Hepatocyte (in vitro differentiated cells): Measurements from ENCODE around the gene YJEFN3. TPM values are rescaled to one million over a fixed set of nuclear protein-coding genes. Genes with fewer than 3 reads are reported as not detected.

Experiments
- DNase-seq: peaks from one replicate; pipeline ENCODE4 v3.0.0-alpha.2; 2016; ENCODE audit warnings: low spot score
- H2AFZ ChIP-seq: fragments of 200-600 bp; sonication (generic); 2 replicates; pipeline ENCODE4 v1.6.0; 2016; ENCODE audit warnings: antibody characterized with exemption, mild to moderate bottlenecking
- H3K27ac ChIP-seq: fragments of 200-600 bp; sonication (generic); 2 replicates; pipeline ENCODE4 v1.5.1; 2016; ENCODE audit warnings: mild to moderate bottlenecking
- H3K27me3 ChIP-seq: fragments of 200-600 bp; sonication (generic); 2 replicates; pipeline ENCODE4 v1.6.1; 2016
- H3K36me3 ChIP-seq: fragments of 200-600 bp; sonication (generic); replicated peaks from 2 replicates; pipeline ENCODE4 v1.5.1; 2016; ENCODE audit warnings: low read depth; ENCODE audit not compliant: insufficient read depth
- H3K4me1 ChIP-seq: fragments of 200-600 bp; sonication (generic); 2 replicates; pipeline ENCODE4 v1.5.1; 2016; ENCODE audit warnings: mild to moderate bottlenecking, moderate library complexity; ENCODE audit not compliant: insufficient read depth
- H3K4me2 ChIP-seq: fragments of 200-600 bp; sonication (generic); 2 replicates; pipeline ENCODE4 v1.6.0; 2016
- H3K4me3 ChIP-seq: fragments of 200-600 bp; sonication (generic); 2 replicates; pipeline ENCODE4 v1.5.1; 2016; ENCODE audit warnings: mild to moderate bottlenecking
- H3K79me2 ChIP-seq: fragments of 200-600 bp; sonication (generic); 2 replicates; pipeline ENCODE4 v1.6.0; 2017; ENCODE audit warnings: mild to moderate bottlenecking
- H3K9me2 ChIP-seq: fragments of 200-600 bp; sonication (generic); replicated peaks from 2 replicates; pipeline ENCODE4 v1.6.0; 2017; ENCODE audit warnings: mild to moderate bottlenecking; ENCODE audit not compliant: insufficient read depth
- H3K9me3 ChIP-seq: fragments of 200-600 bp; sonication (generic); 2 replicates; pipeline ENCODE4 v1.5.1; 2016; ENCODE audit warnings: low read depth, mild to moderate bottlenecking
- H4K20me1 ChIP-seq: fragments of 200-600 bp; sonication (generic); 2 replicates; pipeline ENCODE4 v1.6.0; 2016; ENCODE audit warnings: mild to moderate bottlenecking; ENCODE audit not compliant: insufficient read depth, poor library complexity, severe bottlenecking
- EZH2 ChIP-seq: fragments of 200-600 bp; sonication (generic); IDR thresholded peaks from 2 replicates; pipeline ENCODE4 v1.6.1; 2016; ENCODE audit warnings: antibody characterized with exemption, mild to moderate bottlenecking, borderline replicate concordance
- EZH2phosphoT487 ChIP-seq: fragments of 200-600 bp; sonication (generic); IDR thresholded peaks from one replicate; pipeline ENCODE4 v1.6.1; 2018; ENCODE audit warnings: antibody characterized with exemption, mild to moderate bottlenecking, low read depth, moderate library complexity; ENCODE audit not compliant: unreplicated experiment, severe bottlenecking
- WGBS: methylation state at CpG from one replicate; pipeline ENCODE4 v1.1.6; 2016; ENCODE audit warnings: low lambda C conversion rate; ENCODE audit errors: missing lambda C conversion rate; 5-methylcytosine and 5-hydroxymethylcytosine counted together
- polyA plus RNA-seq: library from polyadenylated mRNA; unstranded; fragments of >200 nt; fragmentation: Nextera tagmentation; extraction: Ambion mirVana; gene quantifications from 2 replicates; pipeline ENCODE4 v1.2.1, GENCODE V29; 2016
- total RNA-seq: library from RNA; depleted of rRNA; stranded (reverse); fragments of >200 nt; gene quantifications from 2 replicates; pipeline ENCODE4 v1.2.3, GENCODE V29; 2014
- TF ChIP-seq, protein P1 (sequence below): fragments of 200-600 bp; sonication (generic); IDR thresholded peaks from 2 replicates; pipeline ENCODE4 v1.5.1; 2016; ENCODE audit warnings: antibody characterized with exemption, mild to moderate bottlenecking; ENCODE audit not compliant: poor library complexity

The YJEFN3 gene
- total and polyA plus RNA-seq, 2 experiments from 2014 or later, result 3.0 to 12.5 TPM

DNA sequence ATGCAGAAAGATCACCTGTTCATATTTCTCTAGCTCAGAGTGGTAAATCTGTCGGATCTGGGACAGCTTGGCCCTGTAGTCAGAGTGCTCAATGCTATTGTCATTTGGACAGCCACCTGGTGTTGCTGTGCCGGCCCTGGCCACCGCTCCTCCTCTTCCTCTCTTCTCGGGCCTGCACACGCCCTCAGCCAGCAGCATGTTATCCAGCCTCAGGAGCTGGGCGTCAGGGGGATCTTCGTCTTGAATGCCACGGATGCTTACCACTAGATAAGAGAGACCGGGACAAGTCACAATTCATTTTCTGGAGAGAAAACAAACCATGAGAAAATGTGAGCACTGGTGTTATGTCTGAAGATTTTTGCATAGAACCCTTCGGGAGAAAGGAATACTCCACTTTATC lies 41.9 kb downstream of the YJEFN3 start:
- Histone ChIP-seq H3K36me3 (no peaks in the 10 kb centered on the region), H3K4me1 (no peaks in the 10 kb centered on the region), H3K27me3 (no peaks in the 10 kb centered on the region), H3K9me2 (no peaks in the 10 kb centered on the region), H3K4me3 (no peak overlapping the region), H3K4me2 (no peak overlapping the region), H4K20me1 (no peaks in the 10 kb centered on the region), H2AFZ (no peak overlapping the region), H3K27ac (no peak overlapping the region), H3K9me3 (no peaks in the 10 kb centered on the region), H3K79me2 (no peaks in the 10 kb centered on the region)
- TF ChIP-seq EZH2, result no peak
- TF ChIP-seq, protein P1, sequence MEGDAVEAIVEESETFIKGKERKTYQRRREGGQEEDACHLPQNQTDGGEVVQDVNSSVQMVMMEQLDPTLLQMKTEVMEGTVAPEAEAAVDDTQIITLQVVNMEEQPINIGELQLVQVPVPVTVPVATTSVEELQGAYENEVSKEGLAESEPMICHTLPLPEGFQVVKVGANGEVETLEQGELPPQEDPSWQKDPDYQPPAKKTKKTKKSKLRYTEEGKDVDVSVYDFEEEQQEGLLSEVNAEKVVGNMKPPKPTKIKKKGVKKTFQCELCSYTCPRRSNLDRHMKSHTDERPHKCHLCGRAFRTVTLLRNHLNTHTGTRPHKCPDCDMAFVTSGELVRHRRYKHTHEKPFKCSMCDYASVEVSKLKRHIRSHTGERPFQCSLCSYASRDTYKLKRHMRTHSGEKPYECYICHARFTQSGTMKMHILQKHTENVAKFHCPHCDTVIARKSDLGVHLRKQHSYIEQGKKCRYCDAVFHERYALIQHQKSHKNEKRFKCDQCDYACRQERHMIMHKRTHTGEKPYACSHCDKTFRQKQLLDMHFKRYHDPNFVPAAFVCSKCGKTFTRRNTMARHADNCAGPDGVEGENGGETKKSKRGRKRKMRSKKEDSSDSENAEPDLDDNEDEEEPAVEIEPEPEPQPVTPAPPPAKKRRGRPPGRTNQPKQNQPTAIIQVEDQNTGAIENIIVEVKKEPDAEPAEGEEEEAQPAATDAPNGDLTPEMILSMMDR, result no peak
- no peak for TF ChIP-seq EZH2phosphoT487
- DNase-seq, result no peak
- WGBS, result 77% methylated on average over 10 of the region's 10 CpGs

DNA sequence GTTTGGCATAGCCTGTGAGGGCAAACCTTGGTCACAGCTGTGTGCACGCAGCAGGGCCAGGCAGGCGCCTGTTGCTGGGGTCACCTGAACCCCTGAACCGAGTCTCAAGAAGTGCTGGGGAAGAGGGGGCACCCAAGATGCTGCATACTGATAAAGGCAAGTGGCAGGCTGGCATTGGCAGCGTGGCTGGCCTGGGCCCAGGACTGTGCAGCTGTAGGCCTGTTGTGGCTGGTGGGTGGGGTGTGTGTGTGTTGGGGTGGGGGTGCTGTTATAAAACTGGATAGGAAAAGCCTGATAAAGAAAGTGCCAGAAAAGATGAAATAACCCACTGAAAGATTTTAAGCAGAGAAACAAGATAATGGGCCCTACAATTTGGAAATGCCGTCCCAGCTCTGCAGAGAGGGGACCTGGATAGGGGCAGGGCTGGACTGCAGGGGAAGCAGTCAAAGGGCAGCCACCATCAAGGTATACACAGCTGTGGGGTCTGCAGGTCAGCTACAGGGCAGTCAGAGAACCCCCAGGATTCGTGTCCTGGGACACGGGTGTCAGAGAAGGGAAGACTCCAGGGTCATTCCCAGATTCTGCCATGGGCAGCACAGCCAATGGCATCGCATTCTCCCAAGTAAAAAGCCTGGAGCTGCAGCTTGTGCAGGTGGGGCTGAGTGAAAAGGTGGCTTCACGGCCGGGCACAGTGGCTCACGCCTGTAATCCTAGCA lies 42.5 kb downstream of the YJEFN3 start:
- Histone ChIP-seq H3K79me2 (no peaks in the 10 kb centered on the region), H3K4me3 (no peak overlapping the region), H4K20me1 (no peaks in the 10 kb centered on the region), H3K27ac (no peak overlapping the region), H3K4me2 (no peak overlapping the region), H3K9me2 (no peaks in the 10 kb centered on the region), H3K36me3 (no peaks in the 10 kb centered on the region), H2AFZ (no peak overlapping the region), H3K9me3 (no peaks in the 10 kb centered on the region), H3K4me1 (no peaks in the 10 kb centered on the region), H3K27me3 (no peaks in the 10 kb centered on the region)
- DNase-seq, result no peak
- WGBS, result 93% methylated on average over 11 of the region's 11 CpGs
- no peak for TF ChIP-seq EZH2
- TF ChIP-seq, protein P1, result no peak
- no peak for TF ChIP-seq EZH2phosphoT487

DNA sequence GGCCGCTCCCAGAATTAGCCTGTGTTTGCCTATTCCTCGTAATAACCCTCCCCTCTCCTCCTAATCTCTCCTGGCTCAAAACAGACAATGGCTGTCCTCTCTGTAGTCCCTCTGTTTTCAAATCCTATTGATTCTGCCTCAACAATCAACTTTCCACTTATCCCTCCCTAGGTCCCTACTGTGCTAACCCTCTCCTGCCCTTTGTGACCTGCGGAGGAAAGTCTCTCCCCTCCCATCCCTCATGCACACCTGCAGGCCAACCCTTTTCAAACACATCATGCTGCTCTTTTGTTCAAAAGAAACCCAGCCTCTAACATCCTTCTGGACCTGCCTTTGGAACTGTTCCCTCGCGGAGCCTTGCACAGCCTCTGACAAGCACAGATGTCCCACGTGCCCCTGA lies 46.7 kb downstream of the YJEFN3 start:
- Histone ChIP-seq H3K9me3 (no peaks in the 10 kb centered on the region), H3K4me3 (no peak overlapping the region), H3K27ac (no peak overlapping the region), H3K9me2 (no peaks in the 10 kb centered on the region), H3K27me3 (no peaks in the 10 kb centered on the region), H2AFZ (no peak overlapping the region), H3K4me2 (no peak overlapping the region), H4K20me1 (no peaks in the 10 kb centered on the region), H3K4me1 (no peaks in the 10 kb centered on the region), H3K79me2 (no peaks in the 10 kb centered on the region), H3K36me3 (no peaks in the 10 kb centered on the region)
- TF ChIP-seq, protein P1, result no peak
- TF ChIP-seq EZH2 (no peak), EZH2phosphoT487 (no peak)
- WGBS, result 65% methylated on average over 6 of the region's 6 CpGs
- no peak for DNase-seq
